HG03103 (cell line): ENCODE results near the gene PACRG.

Experiments used
- ATAC-seq: cut with Tn5 transposase; IDR thresholded peaks from one replicate; pipeline ENCODE4 v1.9.1; 2021; ENCODE audit warnings: low read depth; ENCODE audit not compliant: unreplicated experiment

The PACRG gene

GRCh38 chr6:162857326-162857725 is 129.6 kb downstream of the PACRG start:
- no peak for ATAC-seq

GRCh38 chr6:162862462-162862861 is 134.7 kb downstream of the PACRG start:
- ATAC-seq: no peak

- no peak for ATAC-seq
Measured at GRCh38 chr6:162862941-162863340, 135.2 kb downstream of the PACRG start.

GRCh38 chr6:162863821-162864220 is 136.0 kb downstream of the PACRG start:
- no peak for ATAC-seq

GRCh38 chr6:162864911-162865310 is 137.1 kb downstream of the PACRG start:
- ATAC-seq: no peak

GRCh38 chr6:162866656-162867055 is 138.9 kb downstream of the PACRG start:
- no peak for ATAC-seq

- no peak for ATAC-seq
Measured at GRCh38 chr6:162868397-162868796, 140.6 kb downstream of the PACRG start.

GRCh38 chr6:162871966-162872365 is 144.2 kb downstream of the PACRG start:
- no peak for ATAC-seq

- no peak for ATAC-seq
Measured at GRCh38 chr6:162873537-162873936, 145.8 kb downstream of the PACRG start.

- ATAC-seq: no peak
Measured at GRCh38 chr6:162875070-162875469, 147.3 kb downstream of the PACRG start.

- ATAC-seq: no peak
Measured at GRCh38 chr6:162882801-162883481, 155.2 kb downstream of the PACRG start.

GRCh38 chr6:162887981-162888689 is 160.4 kb downstream of the PACRG start:
- ATAC-seq: no peak

GRCh38 chr6:162889303-162889702 is 161.5 kb downstream of the PACRG start:
- no peak for ATAC-seq

GRCh38 chr6:162898011-162898410 is 170.2 kb downstream of the PACRG start:
- ATAC-seq: no peak

GRCh38 chr6:162899148-162899547 is 171.4 kb downstream of the PACRG start:
- no peak for ATAC-seq

- no peak for ATAC-seq
Measured at GRCh38 chr6:162900503-162900902, 172.7 kb downstream of the PACRG start.

- no peak for ATAC-seq
Measured at GRCh38 chr6:162904069-162904663, 176.4 kb downstream of the PACRG start.

GRCh38 chr6:162906479-162906878 is 178.7 kb downstream of the PACRG start:
- ATAC-seq: no peak

- no peak for ATAC-seq
Measured at GRCh38 chr6:162907876-162908481, 180.2 kb downstream of the PACRG start.

GRCh38 chr6:162913206-162913605 is 185.4 kb downstream of the PACRG start:
- no peak for ATAC-seq

- no peak for ATAC-seq
Measured at GRCh38 chr6:162917506-162917905, 189.7 kb downstream of the PACRG start.
